Measurements from ENCODE around the gene MED31. TPM values are rescaled to one million over a fixed set of nuclear protein-coding genes. Genes with fewer than 3 reads are reported as not detected.

MED31 gene
- total and polyA plus RNA-seq, 2 experiments from 2014 or later = 5.5 to 49.3 TPM

GRCh38 chr17:6677946-6678345, 26.5 kb upstream of the MED31 start:
- Mint-ChIP-seq H3K4me1 (peaks cover 2% of the 10 kb centered on the region; the same call in 1 of the 3 replicates), H3K27ac (no peak overlapping the region), H3K4me3 (no peak overlapping the region), H3K27me3 (ENCODE audit: insufficient read depth, low read depth, poor library complexity) (no peaks in the 10 kb centered on the region), H3K9me3 (no peaks in the 10 kb centered on the region; the same call in 2 of the 3 replicates), H3K36me3 (ENCODE audit: low read depth) (no peaks in the 10 kb centered on the region)
- H3K79me2 ChIP-seq (replicated peaks; ENCODE audit: insufficient read depth) = no peaks in the 10 kb centered on the region
- H4K20me1 ChIP-seq (replicated peaks; ENCODE audit: insufficient read depth) = no peaks in the 10 kb centered on the region
- H3K27me3 ChIP-seq (ENCODE audit: insufficient read depth) = no peaks in the 10 kb centered on the region
- no peaks in the 10 kb centered on the region; the same call in 1 of the 2 replicates for H3K4me1 ChIP-seq (ENCODE audit: insufficient read depth)
- no peak overlapping the region for H3K4me3 ChIP-seq
- TF ChIP-seq EZH2phosphoT487 (IDR thresholded peaks at IDR 0.05; ENCODE audit: unreplicated experiment) (no peak), POLR2AphosphoS5 (IDR thresholded peaks at IDR 0.05; ENCODE audit: low read depth) (no peak), ETS1 (IDR thresholded peaks at IDR 0.05) (no peak)
- DNase-seq (ENCODE audit: low spot score) (no peak), ATAC-seq (no peak)
- no peak overlapping the region for H2AFZ ChIP-seq
- H3K9me2 ChIP-seq (ENCODE audit: insufficient read depth) = no peaks in the 10 kb centered on the region
- H3F3A ChIP-seq (replicated peaks; ENCODE audit: low read depth) = no peaks in the 10 kb centered on the region
- H3K4me2 ChIP-seq = no peak overlapping the region
- H3K36me3 ChIP-seq (ENCODE audit: insufficient read depth) = no peaks in the 10 kb centered on the region
- no peak overlapping the region for H3K27ac ChIP-seq (ENCODE audit: low read depth)

- TF ChIP-seq REST (IDR thresholded peaks at IDR 0.05; ENCODE audit: unreplicated experiment) (no peak), CTCF (conservative IDR thresholded peaks at IDR 0.05; ENCODE audit: low read depth in 2 of 2) (no peak), JUNB (IDR thresholded peaks at IDR 0.05; ENCODE audit: unreplicated experiment) (no peak)
- H3K4me3 ChIP-seq = no peak overlapping the region
- H3K4me1 Mint-ChIP-seq = peaks cover 2% of the 10 kb centered on the region; the same call in 1 of the 3 replicates
- no peaks in the 10 kb centered on the region for H3K9me2 ChIP-seq (ENCODE audit: insufficient read depth)
- no peaks in the 10 kb centered on the region for H3F3A ChIP-seq (replicated peaks; ENCODE audit: low read depth)
- H3K27ac ChIP-seq (ENCODE audit: low read depth) = no peak overlapping the region
- H3K36me3 ChIP-seq (ENCODE audit: insufficient read depth) = no peaks in the 10 kb centered on the region
- H4K20me1 ChIP-seq (replicated peaks; ENCODE audit: insufficient read depth) = no peaks in the 10 kb centered on the region
- no peaks in the 10 kb centered on the region for H3K27me3 Mint-ChIP-seq (ENCODE audit: insufficient read depth, low read depth, poor library complexity)
- no peaks in the 10 kb centered on the region for H3K9me3 Mint-ChIP-seq
- no peaks in the 10 kb centered on the region for H3K79me2 ChIP-seq (replicated peaks; ENCODE audit: insufficient read depth)
- no peak overlapping the region for H3K4me2 ChIP-seq
- no peaks in the 10 kb centered on the region for H3K36me3 Mint-ChIP-seq (ENCODE audit: low read depth)
- no peaks in the 10 kb centered on the region for H3K27me3 ChIP-seq (ENCODE audit: insufficient read depth)
- H3K27ac Mint-ChIP-seq = no peak overlapping the region
- DNase-seq (ENCODE audit: low spot score) (no peak), ATAC-seq (peak; percentile 55)
- H3K4me3 Mint-ChIP-seq = no peak overlapping the region
- no peak overlapping the region for H2AFZ ChIP-seq
- no peaks in the 10 kb centered on the region; the same call in 1 of the 2 replicates for H3K4me1 ChIP-seq (ENCODE audit: insufficient read depth)
These were observed 25.9 kb upstream of the MED31 start for GRCh38 chr17:6677158-6677831.
